ENCODE measurements around the gene PTP4A2. TPM values are rescaled to one million over a fixed set of nuclear protein-coding genes. Genes with fewer than 3 reads are reported as not detected.

Gene PTP4A2
- polyA plus RNA-seq, 3 donors, result 227 to 501 (median 294) TPM

GRCh38 chr1:31934706-31935629 lies 3.2 kb downstream of the PTP4A2 start:
- peak overlapping the region in 2 of 3 experiments; percentile 10 to 97 for H3K4me3 ChIP-seq (replicated peaks in 1 of 3; ENCODE audit: low read depth in 2 of 3, low read length in 3 of 3)
- peak overlapping the region; percentile 68 to 76 for H3K4me3 Mint-ChIP-seq
- H4K20me1 ChIP-seq (ENCODE audit: insufficient read depth, low read length), result peaks cover 76% of the 10 kb centered on the region
- peak overlapping the region; percentile 88 for H3K4me2 ChIP-seq (replicated peaks; ENCODE audit: extremely low read depth, low read length, poor library complexity, severe bottlenecking)
- H3K79me2 ChIP-seq (ENCODE audit: insufficient read depth, low read length), result peaks cover 80% of the 10 kb centered on the region
- H3K27ac ChIP-seq (ENCODE audit: low read depth in 1 of 2, low read length in 2 of 2), result peak overlapping the region in 1 of 2 donors; percentile 79
- intact Hi-C loops (cut with micrococcal nuclease), result loop anchor here in 1 of 2 donors (5.0 kb wide), 1 partner anchor 402 kb away; the partner anchor contains the start of gene MARCKSL1
- peaks cover 22 to 27% of the 10 kb centered on the region in 2 donors for H3K36me3 Mint-ChIP-seq
- H3K4me1 Mint-ChIP-seq, result peaks cover 79% of the 10 kb centered on the region
- no peaks in the 10 kb centered on the region for H3K27me3 Mint-ChIP-seq (ENCODE audit: low read depth in 3 of 3)
- TF ChIP-seq, protein P1, sequence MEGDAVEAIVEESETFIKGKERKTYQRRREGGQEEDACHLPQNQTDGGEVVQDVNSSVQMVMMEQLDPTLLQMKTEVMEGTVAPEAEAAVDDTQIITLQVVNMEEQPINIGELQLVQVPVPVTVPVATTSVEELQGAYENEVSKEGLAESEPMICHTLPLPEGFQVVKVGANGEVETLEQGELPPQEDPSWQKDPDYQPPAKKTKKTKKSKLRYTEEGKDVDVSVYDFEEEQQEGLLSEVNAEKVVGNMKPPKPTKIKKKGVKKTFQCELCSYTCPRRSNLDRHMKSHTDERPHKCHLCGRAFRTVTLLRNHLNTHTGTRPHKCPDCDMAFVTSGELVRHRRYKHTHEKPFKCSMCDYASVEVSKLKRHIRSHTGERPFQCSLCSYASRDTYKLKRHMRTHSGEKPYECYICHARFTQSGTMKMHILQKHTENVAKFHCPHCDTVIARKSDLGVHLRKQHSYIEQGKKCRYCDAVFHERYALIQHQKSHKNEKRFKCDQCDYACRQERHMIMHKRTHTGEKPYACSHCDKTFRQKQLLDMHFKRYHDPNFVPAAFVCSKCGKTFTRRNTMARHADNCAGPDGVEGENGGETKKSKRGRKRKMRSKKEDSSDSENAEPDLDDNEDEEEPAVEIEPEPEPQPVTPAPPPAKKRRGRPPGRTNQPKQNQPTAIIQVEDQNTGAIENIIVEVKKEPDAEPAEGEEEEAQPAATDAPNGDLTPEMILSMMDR (IDR thresholded peaks at IDR 0.05), result no peak
- peak in 1 of 3 donors; percentile 55 for DNase-seq
- peaks cover 78 to 88% of the 10 kb centered on the region in 2 donors for H3K4me1 ChIP-seq (ENCODE audit: control insufficient read depth in 1 of 2, insufficient read depth in 2 of 2, low read length in 2 of 2)
- H3K9ac ChIP-seq (ENCODE audit: insufficient read depth, low read length, poor library complexity, severe bottlenecking), result no peak overlapping the region
- H3K9me3 Mint-ChIP-seq, result no peaks in the 10 kb centered on the region
- peak overlapping the region; percentile 58 to 97 (median 89) for H3K27ac Mint-ChIP-seq
- peaks cover 0 to 5% of the 10 kb centered on the region in 2 donors for H3K36me3 ChIP-seq (replicated peaks in 1 of 2; ENCODE audit: control insufficient read depth in 1 of 2, insufficient read depth in 2 of 2, low read length in 2 of 2)
- H3K9me3 ChIP-seq (replicated peaks in 1 of 2; ENCODE audit: control insufficient read depth in 1 of 2, insufficient read depth in 1 of 2, low read length in 2 of 2), result no peaks in the 10 kb centered on the region
- WGBS (ENCODE audit: insufficient coverage), result 61% methylated on average over 3 of the region's 8 CpGs
- H2AFZ ChIP-seq (ENCODE audit: insufficient read depth, low read depth, low read length, poor library complexity, severe bottlenecking), result no peak overlapping the region
- H3K27me3 ChIP-seq (ENCODE audit: control insufficient read depth in 2 of 2, insufficient read depth in 2 of 2, low read length in 2 of 2), result no peaks in the 10 kb centered on the region

GRCh38 chr1:31932491-31933316 lies 5.5 kb downstream of the PTP4A2 start:
- Histone ChIP-seq H3K27ac (ENCODE audit: low read depth in 1 of 2, low read length in 2 of 2) (peak overlapping the region; percentile 61 to 79), H3K9me3 (replicated peaks in 1 of 2; ENCODE audit: control insufficient read depth in 1 of 2, insufficient read depth in 1 of 2, low read length in 2 of 2) (no peaks in the 10 kb centered on the region), H3K9ac (ENCODE audit: insufficient read depth, low read length, poor library complexity, severe bottlenecking) (peak overlapping the region; percentile 33), H3K4me3 (replicated peaks in 1 of 3; ENCODE audit: low read depth in 2 of 3, low read length in 3 of 3) (peak overlapping the region in 2 of 3 experiments; percentile 13 to 56), H3K36me3 (replicated peaks in 1 of 2; ENCODE audit: control insufficient read depth in 1 of 2, insufficient read depth in 2 of 2, low read length in 2 of 2) (peaks cover 0 to 5% of the 10 kb centered on the region in 2 donors), H2AFZ (ENCODE audit: insufficient read depth, low read depth, low read length, poor library complexity, severe bottlenecking) (no peak overlapping the region), H3K79me2 (ENCODE audit: insufficient read depth, low read length) (peaks cover 100% of the 10 kb centered on the region), H3K27me3 (ENCODE audit: control insufficient read depth in 2 of 2, insufficient read depth in 2 of 2, low read length in 2 of 2) (no peaks in the 10 kb centered on the region), H3K4me2 (replicated peaks; ENCODE audit: extremely low read depth, low read length, poor library complexity, severe bottlenecking) (peak overlapping the region; percentile 88), H4K20me1 (ENCODE audit: insufficient read depth, low read length) (peaks cover 98% of the 10 kb centered on the region), H3K4me1 (ENCODE audit: control insufficient read depth in 1 of 2, insufficient read depth in 2 of 2, low read length in 2 of 2) (peaks cover 76 to 92% of the 10 kb centered on the region in 2 donors)
- peaks cover 84% of the 10 kb centered on the region for H3K4me1 Mint-ChIP-seq
- TF ChIP-seq, protein P1 (IDR thresholded peaks at IDR 0.05), result no peak
- H3K27ac Mint-ChIP-seq, result peak overlapping the region; percentile 89 to 95 (median 93)
- peak overlapping the region; percentile 41 to 79 for H3K4me3 Mint-ChIP-seq
- H3K36me3 Mint-ChIP-seq, result peaks cover 24 to 36% of the 10 kb centered on the region in 2 donors
- peak in 2 of 3 donors; percentile 73 to 74 for DNase-seq
- H3K9me3 Mint-ChIP-seq, result no peaks in the 10 kb centered on the region
- WGBS (ENCODE audit: insufficient coverage), result no CpG with 5 or more reads among the region's 6 CpGs
- intact Hi-C loops (cut with micrococcal nuclease), result no loop called here
- no peaks in the 10 kb centered on the region for H3K27me3 Mint-ChIP-seq (ENCODE audit: low read depth in 3 of 3)

Measured in CD14-positive monocyte (primary cell).